GM12878 (cell line): ENCODE measurements around the gene DLEC1. TPM values are rescaled to one million over a fixed set of nuclear protein-coding genes. Genes with fewer than 3 reads are reported as not detected.

ENCODE experiments used
- ATAC-seq: fragments of 200-7000 bp; cut with Tn5 transposase; 3 replicates; pipeline ENCODE4 v1.9.1; 2020; ENCODE audit warnings: mild to moderate bottlenecking, moderate library complexity
- BruUV-seq: library from RNA; stranded (reverse); fragments of 400-500 nt; replicated peaks from 2 replicates; lab custom pipeline; 2021; lab: Mats Ljungman, UMichigan
- CTCF ChIA-PET: fragments of 300-600 bp; sonication (Branson Sonifier 250); formaldehyde crosslinking; extraction: SDS; loops from one replicate; lab custom pipeline; 2021; ENCODE audit warnings: inconsistent platforms; lab: Yijun Ruan, JAX
- POLR2A ChIA-PET: fragments of 350-600 bp; formaldehyde crosslinking; extraction: SDS; loops from one replicate; lab custom pipeline; 2021; ENCODE audit warnings: inconsistent platforms; lab: Charles Lee
- RAD21 ChIA-PET: fragments of 300-600 bp; sonication (Branson Sonifier 250); formaldehyde crosslinking; loops from one replicate; lab custom pipeline; 2023; ENCODE audit warnings: antibody characterized with exemption; ENCODE audit not compliant: unreplicated experiment; lab: Charles Lee
- SMC1A ChIA-PET: fragments of 300-600 bp; sonication (Branson Sonifier 250); formaldehyde crosslinking; loops from one replicate; lab custom pipeline; 2023; ENCODE audit not compliant: unreplicated experiment, uncharacterized antibody; lab: Charles Lee
- DNase-seq: peaks from one replicate; pipeline ENCODE4 v3.0.0-alpha.2; 2011; ENCODE audit warnings: low read depth, low spot score
- FAIRE-seq: peaks from 3 replicates; lab custom pipeline; 2011; peaks lifted over from hg19 to GRCh38; lab: Jason Lieb, UNC
- H2AFZ ChIP-seq: 2 replicates; pipeline ENCODE4 v1.6.0; 2011; ENCODE audit warnings: low read depth, low read length, control low read depth; ENCODE audit not compliant: control insufficient read depth
- H3K27ac ChIP-seq: 2 replicates; pipeline ENCODE4 v1.5.1; 2011; ENCODE audit warnings: control low read depth; ENCODE audit not compliant: control insufficient read depth, insufficient read depth
- H3K27me3 ChIP-seq, 2 experiments: replicated peaks in 1 of 2; 2 replicates each; pipeline versions ENCODE4 v1.6.0 to v1.6.1; 2011; ENCODE audit warnings: low read length in 1 of 2; ENCODE audit not compliant: control insufficient read depth in 2 of 2, insufficient read depth in 2 of 2
- H3K36me3 ChIP-seq, 2 experiments: 2 replicates each; pipeline ENCODE4 v1.5.1; 2011; ENCODE audit warnings: low read length in 1 of 2; ENCODE audit not compliant: control insufficient read depth in 2 of 2, insufficient read depth in 2 of 2
- H3K4me1 ChIP-seq: 2 replicates; pipeline ENCODE4 v1.6.1; 2011; ENCODE audit warnings: mild to moderate bottlenecking, low read length, moderate library complexity, mixed read lengths; ENCODE audit not compliant: control insufficient read depth, insufficient read depth
- H3K4me2 ChIP-seq: 2 replicates; pipeline ENCODE4 v1.6.0; 2011; ENCODE audit warnings: control low read depth; ENCODE audit not compliant: control insufficient read depth, insufficient read depth
- H3K4me3 ChIP-seq: fragments of 200-600 bp; sonication (generic); 2 replicates; pipeline ENCODE4 v1.5.1; 2016
- H3K79me2 ChIP-seq: 2 replicates; pipeline ENCODE4 v1.6.0; 2011; ENCODE audit warnings: low read length; ENCODE audit not compliant: control insufficient read depth, insufficient read depth
- H3K9ac ChIP-seq: 2 replicates; pipeline ENCODE4 v1.8.0; 2011; ENCODE audit warnings: low read length, control low read depth, mixed read lengths; ENCODE audit not compliant: control insufficient read depth, insufficient read depth
- H3K9me3 ChIP-seq: replicated peaks from 3 replicates; pipeline ENCODE4 v1.5.1; 2011; ENCODE audit warnings: mild to moderate bottlenecking, low read length; ENCODE audit not compliant: control insufficient read depth, insufficient read depth
- H4K20me1 ChIP-seq: 2 replicates; pipeline ENCODE4 v1.6.0; 2011; ENCODE audit not compliant: control insufficient read depth, insufficient read depth
- KAT2A ChIP-seq: conservative IDR thresholded peaks from 2 replicates; pipeline ENCODE4 v1.6.1; 2011; ENCODE audit warnings: low read depth, low read length; ENCODE audit not compliant: control insufficient read depth
- PAX5 ChIP-seq: IDR thresholded peaks from 2 replicates; pipeline ENCODE4 v1.6.1; 2011; ENCODE audit warnings: low read depth, low read length, borderline replicate concordance
- PAX8 ChIP-seq: fragments of 450-650 bp; IDR thresholded peaks from 2 replicates; pipeline ENCODE4 v1.6.1; 2017; ENCODE audit warnings: mild to moderate bottlenecking, moderate library complexity
- RUNX3 ChIP-seq: IDR thresholded peaks from 2 replicates; pipeline ENCODE4 v1.6.1; 2012; ENCODE audit warnings: low read length, inconsistent platforms
- TARDBP ChIP-seq: IDR thresholded peaks from 2 replicates; pipeline ENCODE4 v1.6.1; 2016; ENCODE audit warnings: borderline replicate concordance
- ZBTB11 ChIP-seq: fragments of 450-650 bp; formaldehyde crosslinking; IDR thresholded peaks from 2 replicates; pipeline ENCODE4 v1.5.0; 2022; ENCODE audit warnings: mild to moderate bottlenecking, missing genetic modification characterization
- ZNF384 ChIP-seq: IDR thresholded peaks from 2 replicates; pipeline ENCODE4 v1.6.1; 2012; ENCODE audit warnings: low read depth, mild to moderate bottlenecking, low read length, improper control_type of control experiment, borderline replicate concordance
- ZNF592 ChIP-seq: fragments of 450-650 bp; IDR thresholded peaks from 2 replicates; pipeline ENCODE4 v1.6.1; 2017; ENCODE audit warnings: mild to moderate bottlenecking, moderate library complexity
- ZZZ3 ChIP-seq: IDR thresholded peaks from 2 replicates; pipeline ENCODE4 v1.6.1; 2011; ENCODE audit warnings: low read depth; ENCODE audit not compliant: control insufficient read depth, insufficient read length
- WGBS: methylation state at CpG from one replicate; pipeline ENCODE4 v1.1.6; 2016; ENCODE audit warnings: low lambda C conversion rate; ENCODE audit not compliant: insufficient replicate concordance, insufficient coverage; ENCODE audit errors: missing lambda C conversion rate; 5-methylcytosine and 5-hydroxymethylcytosine counted together
- in situ Hi-C: fragments of 300-500 bp; cut with MboI; formaldehyde crosslinking; loops from 9 replicates; pipeline ENCODE4 v1.14.3; 2018; ENCODE audit warnings: mixed read lengths
- intact Hi-C: fragments of 100-400 bp; cut with micrococcal nuclease; formaldehyde crosslinking; loops from one replicate; pipeline ENCODE4 v1.14.2; 2022; ENCODE audit not compliant: unreplicated experiment
- polyA plus RNA-seq, 11 experiments: library from polyadenylated mRNA; depleted of rRNA in 4 of 11; unstranded in 6 of 11; stranded (reverse) in 5 of 11; fragments of >200 nt; fragmentation: Nextera tagmentation in 4 of 11; fragmentation: Illumina TruSeq in 1 of 11; extraction: Ambion mirVana in 4 of 11; extraction: Trizol in 1 of 11; gene quantifications; 1 replicate in 1 of 11; 2 replicates in 10 of 11; pipeline versions ENCODE4 v1.2.1 to v1.2.3, GENCODE V29; 2011 to 2016; ENCODE audit warnings: inconsistent platforms in 2 of 11, missing spikeins in 2 of 11, low read depth in 1 of 11
- total RNA-seq, 4 experiments: library from RNA; depleted of rRNA in 3 of 4; stranded (reverse); fragments of >200 nt in 3 of 4; fragmentation: Illumina TruSeq in 1 of 4; extraction: Trizol in 1 of 4; gene quantifications; 2 replicates each; pipeline versions ENCODE4 v1.2.1 to v1.2.3, GENCODE V29; 2013 to 2021
- TF ChIP-seq, protein P1 (sequence below): fragments of 450-650 bp; IDR thresholded peaks from 2 replicates; pipeline ENCODE4 v1.6.1; 2016; ENCODE audit warnings: mild to moderate bottlenecking, moderate library complexity, borderline replicate concordance
- TF ChIP-seq, protein P2 (sequence below): fragments of 450-650 bp; IDR thresholded peaks from 2 replicates; pipeline ENCODE4 v1.6.1; 2016; ENCODE audit warnings: mild to moderate bottlenecking

DLEC1 gene
- total and polyA plus RNA-seq, 10 of the 15 experiments (the other 5 are each of a cell fraction or from before 2014, with no cell fraction given), result 0.03 to 0.29 (median 0.07) TPM; not detected in 3

DNA sequence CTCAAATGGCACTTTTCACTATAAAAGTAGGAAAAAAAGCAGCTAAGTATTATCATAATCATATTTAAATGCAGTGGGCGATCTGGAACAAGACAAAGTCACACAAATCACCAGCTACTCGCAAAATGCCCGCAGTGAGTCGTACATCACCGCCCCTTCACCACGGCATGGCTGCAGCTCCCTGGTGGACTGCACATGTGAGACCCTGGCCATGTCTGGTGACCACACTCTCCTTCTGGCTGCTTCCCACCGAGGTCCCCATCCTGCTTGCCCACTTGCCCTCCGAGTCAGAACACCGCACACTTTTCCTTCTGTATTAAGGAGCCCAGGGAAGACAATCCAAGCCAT, 59.3 kb downstream of the DLEC1 start (continued):
- no peak for TF ChIP-seq ZBTB11 (CRISPR knock-in tag)
- TF ChIP-seq ZNF592, result no peak
- TF ChIP-seq ZNF384, result no peak
- no peak for TF ChIP-seq PAX8

DNA sequence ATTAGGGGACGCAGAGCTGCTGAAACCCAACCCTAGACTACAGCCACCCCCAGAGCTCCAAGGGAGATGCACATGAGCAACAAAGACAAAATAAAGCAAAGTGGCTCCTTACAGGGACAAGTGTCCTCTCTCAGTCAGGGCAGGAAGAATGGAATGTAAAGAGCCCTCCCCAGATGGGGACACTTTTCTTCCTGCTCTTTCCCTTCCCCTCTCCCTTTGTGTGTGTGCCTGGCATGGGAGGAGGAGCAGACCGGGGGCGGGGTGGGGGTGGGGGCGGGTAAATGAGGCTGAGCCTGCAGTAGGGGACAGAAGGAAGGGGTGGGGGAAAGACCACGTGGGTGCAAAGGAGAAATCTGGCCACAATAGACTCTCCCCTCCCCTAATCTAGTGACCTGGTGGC, 60.5 kb downstream of the DLEC1 start:
- Histone ChIP-seq H3K9ac (no peak overlapping the region), H2AFZ (no peak overlapping the region), H3K9me3 (no peaks in the 10 kb centered on the region), H3K4me1 (no peaks in the 10 kb centered on the region), H3K4me3 (no peak overlapping the region), H3K4me2 (no peak overlapping the region), H3K36me3 (no peaks in the 10 kb centered on the region), H4K20me1 (no peaks in the 10 kb centered on the region), H3K27me3 (peaks cover 0 to 2% of the 10 kb centered on the region in 2 experiments; a peak in 2 of 4 replicates), H3K27ac (no peak overlapping the region), H3K79me2 (no peaks in the 10 kb centered on the region)
- no peak for FAIRE-seq
- POLR2A ChIA-PET, result no interaction called here
- RAD21 ChIA-PET, result no interaction called here
- WGBS, result 7% methylated on average over 5 of the region's 5 CpGs
- ATAC-seq, result no peak
- intact Hi-C loops (no loop called here), in situ Hi-C loops (no loop called here)
- no TSS peak for BruUV-seq
- CTCF ChIA-PET, result no interaction called here
- DNase-seq, result no peak
- SMC1A ChIA-PET, result no interaction called here
- no peak for TF ChIP-seq ZZZ3
- TF ChIP-seq PAX5, result no peak
- TF ChIP-seq, protein P1, sequence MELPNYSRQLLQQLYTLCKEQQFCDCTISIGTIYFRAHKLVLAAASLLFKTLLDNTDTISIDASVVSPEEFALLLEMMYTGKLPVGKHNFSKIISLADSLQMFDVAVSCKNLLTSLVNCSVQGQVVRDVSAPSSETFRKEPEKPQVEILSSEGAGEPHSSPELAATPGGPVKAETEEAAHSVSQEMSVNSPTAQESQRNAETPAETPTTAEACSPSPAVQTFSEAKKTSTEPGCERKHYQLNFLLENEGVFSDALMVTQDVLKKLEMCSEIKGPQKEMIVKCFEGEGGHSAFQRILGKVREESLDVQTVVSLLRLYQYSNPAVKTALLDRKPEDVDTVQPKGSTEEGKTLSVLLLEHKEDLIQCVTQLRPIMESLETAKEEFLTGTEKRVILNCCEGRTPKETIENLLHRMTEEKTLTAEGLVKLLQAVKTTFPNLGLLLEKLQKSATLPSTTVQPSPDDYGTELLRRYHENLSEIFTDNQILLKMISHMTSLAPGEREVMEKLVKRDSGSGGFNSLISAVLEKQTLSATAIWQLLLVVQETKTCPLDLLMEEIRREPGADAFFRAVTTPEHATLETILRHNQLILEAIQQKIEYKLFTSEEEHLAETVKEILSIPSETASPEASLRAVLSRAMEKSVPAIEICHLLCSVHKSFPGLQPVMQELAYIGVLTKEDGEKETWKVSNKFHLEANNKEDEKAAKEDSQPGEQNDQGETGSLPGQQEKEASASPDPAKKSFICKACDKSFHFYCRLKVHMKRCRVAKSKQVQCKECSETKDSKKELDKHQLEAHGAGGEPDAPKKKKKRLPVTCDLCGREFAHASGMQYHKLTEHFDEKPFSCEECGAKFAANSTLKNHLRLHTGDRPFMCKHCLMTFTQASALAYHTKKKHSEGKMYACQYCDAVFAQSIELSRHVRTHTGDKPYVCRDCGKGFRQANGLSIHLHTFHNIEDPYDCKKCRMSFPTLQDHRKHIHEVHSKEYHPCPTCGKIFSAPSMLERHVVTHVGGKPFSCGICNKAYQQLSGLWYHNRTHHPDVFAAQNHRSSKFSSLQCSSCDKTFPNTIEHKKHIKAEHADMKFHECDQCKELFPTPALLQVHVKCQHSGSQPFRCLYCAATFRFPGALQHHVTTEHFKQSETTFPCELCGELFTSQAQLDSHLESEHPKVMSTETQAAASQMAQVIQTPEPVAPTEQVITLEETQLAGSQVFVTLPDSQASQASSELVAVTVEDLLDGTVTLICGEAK, result no peak
- TF ChIP-seq, protein P2, sequence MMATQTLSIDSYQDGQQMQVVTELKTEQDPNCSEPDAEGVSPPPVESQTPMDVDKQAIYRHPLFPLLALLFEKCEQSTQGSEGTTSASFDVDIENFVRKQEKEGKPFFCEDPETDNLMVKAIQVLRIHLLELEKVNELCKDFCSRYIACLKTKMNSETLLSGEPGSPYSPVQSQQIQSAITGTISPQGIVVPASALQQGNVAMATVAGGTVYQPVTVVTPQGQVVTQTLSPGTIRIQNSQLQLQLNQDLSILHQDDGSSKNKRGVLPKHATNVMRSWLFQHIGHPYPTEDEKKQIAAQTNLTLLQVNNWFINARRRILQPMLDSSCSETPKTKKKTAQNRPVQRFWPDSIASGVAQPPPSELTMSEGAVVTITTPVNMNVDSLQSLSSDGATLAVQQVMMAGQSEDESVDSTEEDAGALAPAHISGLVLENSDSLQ, result no peak
- no peak for TF ChIP-seq TARDBP
- TF ChIP-seq KAT2A, result no peak
- TF ChIP-seq RUNX3, result no peak
